Activated CD4-positive, alpha-beta T cell treated with anti-CD3 and anti-CD28 coated beads, Interleukin-2, amount 10 ng/mL, durations not matched to agents 7 days and 5 days (primary cell): ENCODE measurements around the gene DYNLT4. TPM values are rescaled to one million over a fixed set of nuclear protein-coding genes. Genes with fewer than 3 reads are reported as not detected.
"Not testable (repeated sequence)": the region's sequence is repeated elsewhere in the genome, so short reads cannot be mapped to it uniquely, and the experiment has no call there.

Experiments used
- CTCF ChIA-PET: fragments of 350-600 bp; sonication (Branson Sonifier 250); formaldehyde crosslinking; loops from one replicate; lab custom pipeline; 2021; ENCODE audit warnings: antibody characterized with exemption; lab: Charles Lee
- POLR2A ChIA-PET: fragments of 350-600 bp; sonication (Branson Sonifier 250); formaldehyde crosslinking; loops from one replicate; lab custom pipeline; 2021; ENCODE audit warnings: antibody characterized with exemption; lab: Charles Lee
- DNase-seq: peaks from one replicate; pipeline ENCODE4 v3.0.0-alpha.2; 2020
- H3K27ac Mint-ChIP-seq: one replicate; pipeline ENCODE4 v1.8.0; 2021; ENCODE audit warnings: mild to moderate bottlenecking, moderate library complexity, mixed read lengths
- H3K27me3 Mint-ChIP-seq: one replicate; pipeline ENCODE4 v1.8.0; 2021; ENCODE audit warnings: mixed read lengths
- H3K36me3 Mint-ChIP-seq: one replicate; pipeline ENCODE4 v1.8.0; 2021; ENCODE audit warnings: low read depth, mixed read lengths
- H3K4me1 Mint-ChIP-seq: one replicate; pipeline ENCODE4 v1.8.0; 2021; ENCODE audit warnings: mixed read lengths
- H3K4me3 Mint-ChIP-seq: one replicate; pipeline ENCODE4 v1.8.0; 2021; ENCODE audit warnings: mild to moderate bottlenecking, moderate library complexity, mixed read lengths
- H3K9me3 Mint-ChIP-seq: one replicate; pipeline ENCODE4 v1.8.0; 2021; ENCODE audit warnings: mixed read lengths
- total RNA-seq, 2 experiments: library from RNA; stranded (reverse); gene quantifications; one replicate each; pipeline ENCODE4 v1.2.3, GENCODE V29; 2021

DYNLT4 gene
- total RNA-seq, 2 experiments from 2014 or later: 0.47 to 0.83 TPM

DNA sequence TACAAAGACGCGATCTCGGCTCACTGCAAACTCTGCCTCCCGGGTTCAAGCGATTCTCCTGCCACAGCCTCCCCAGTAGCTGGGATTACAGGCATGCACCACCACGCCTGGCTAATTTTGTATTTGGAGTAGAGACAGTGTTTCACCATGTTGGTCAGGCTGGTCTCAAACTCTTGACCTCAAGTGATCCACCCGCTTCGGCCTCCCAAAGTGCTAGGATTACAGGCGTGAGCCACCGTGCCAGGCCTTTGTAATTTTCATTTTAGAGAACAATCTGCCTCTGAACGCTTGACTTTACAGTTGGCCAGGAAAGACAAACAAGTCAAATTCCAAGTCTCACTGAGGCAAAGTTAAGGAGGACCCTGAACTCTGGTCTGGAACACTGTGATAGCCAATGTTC, 31.1 kb upstream of the DYNLT4 start:
- H3K27me3 Mint-ChIP-seq: peaks cover 14% of the 10 kb centered on the region
- H3K4me1 Mint-ChIP-seq: peaks cover 14% of the 10 kb centered on the region
- H3K27ac Mint-ChIP-seq, H3K36me3 Mint-ChIP-seq, POLR2A ChIA-PET, H3K9me3 Mint-ChIP-seq, H3K4me3 Mint-ChIP-seq, DNase-seq: not testable (repeated sequence)
- CTCF ChIA-PET: interaction anchor here (0.6 to 1.5 kb wide), 3 partner anchors 11 to 652 kb away, joined by 3 to 6 read pairs (median 4); partner anchors contain the start of gene TESK2

- peak overlapping the region; percentile 65 for H3K27ac Mint-ChIP-seq
- peaks cover under 1% of the 10 kb centered on the region for H3K27me3 Mint-ChIP-seq
- no peak overlapping the region for H3K4me3 Mint-ChIP-seq
- POLR2A ChIA-PET: no interaction called here
- CTCF ChIA-PET: interaction anchor here (0.9 to 1.0 kb wide), 3 partner anchors 51 to 504 kb away, joined by 3 to 4 read pairs (median 3); partner anchors contain the start of genes MUTYH and TOE1
- DNase-seq: peak; percentile 91
- no peaks in the 10 kb centered on the region for H3K36me3 Mint-ChIP-seq
- no peaks in the 10 kb centered on the region for H3K9me3 Mint-ChIP-seq
- peaks cover 12% of the 10 kb centered on the region for H3K4me1 Mint-ChIP-seq
Measured at GRCh38 chr1:44835738-44836675, 28.9 kb upstream of the DYNLT4 start.

DNA sequence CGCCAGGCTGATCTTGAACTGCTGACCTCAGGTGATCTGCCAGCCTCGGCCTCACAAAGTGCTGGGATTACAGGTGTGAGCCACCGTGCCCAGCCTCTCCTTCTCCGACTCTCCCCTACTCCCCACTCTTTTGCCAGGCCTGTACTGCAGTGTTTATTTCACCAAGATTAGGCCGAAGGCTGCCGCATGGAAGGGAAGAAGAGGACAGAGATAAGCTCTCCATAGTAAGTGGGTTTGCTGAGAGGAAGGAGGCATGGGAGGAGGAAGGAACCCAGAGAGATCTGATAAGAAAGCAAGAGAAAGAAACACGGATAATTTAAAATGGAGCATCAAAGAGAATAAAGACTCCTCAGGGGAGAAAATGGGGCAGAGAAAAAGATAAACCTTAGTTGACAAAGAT, 27.2 kb upstream of the DYNLT4 start:
- DNase-seq: no peak
- no peak overlapping the region for H3K4me3 Mint-ChIP-seq
- H3K27ac Mint-ChIP-seq: no peak overlapping the region
- no peaks in the 10 kb centered on the region for H3K27me3 Mint-ChIP-seq
- H3K36me3 Mint-ChIP-seq: no peaks in the 10 kb centered on the region
- H3K4me1 Mint-ChIP-seq: peaks cover 12% of the 10 kb centered on the region
- ChIA-PET POLR2A (no interaction called here), CTCF (no interaction called here)
- no peaks in the 10 kb centered on the region for H3K9me3 Mint-ChIP-seq

GRCh38 chr1:44832056-44832705, 25.0 kb upstream of the DYNLT4 start:
- Mint-ChIP-seq H3K36me3 (no peaks in the 10 kb centered on the region), H3K27me3 (no peaks in the 10 kb centered on the region), H3K4me1 (peaks cover 12% of the 10 kb centered on the region), H3K27ac (peak overlapping the region; percentile 10), H3K9me3 (no peaks in the 10 kb centered on the region), H3K4me3 (no peak overlapping the region)
- POLR2A ChIA-PET: no interaction called here
- CTCF ChIA-PET: interaction anchor here (0.6 to 1.7 kb wide), 3 partner anchors 9 to 471 kb away, joined by 3 to 6 read pairs (median 3); no protein-coding TSS in a partner anchor
- DNase-seq: no peak

DNA sequence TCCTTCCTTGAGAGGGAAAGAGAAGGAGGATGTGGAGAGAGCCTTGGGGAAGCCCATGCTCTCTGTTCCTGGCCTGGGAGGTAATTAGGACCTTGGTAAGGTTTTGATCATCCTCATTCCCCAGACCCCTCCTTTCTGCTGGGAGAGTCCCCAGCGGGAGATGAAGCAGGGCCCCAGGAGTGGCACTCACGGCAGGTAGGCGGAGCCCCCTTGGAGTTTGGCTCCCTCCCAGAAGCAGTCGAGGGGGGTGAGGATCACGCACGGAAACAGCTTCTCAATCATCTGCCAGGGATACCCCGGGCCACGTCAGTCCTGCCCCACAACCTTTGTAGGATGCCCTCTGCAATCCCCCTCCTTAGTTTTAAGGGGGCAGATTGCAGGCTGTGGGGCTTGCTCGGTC, 24.4 kb upstream of the DYNLT4 start:
- Mint-ChIP-seq H3K4me1 (peaks cover 12% of the 10 kb centered on the region), H3K9me3 (no peaks in the 10 kb centered on the region), H3K27me3 (no peaks in the 10 kb centered on the region), H3K27ac (peak overlapping the region; percentile 33), H3K4me3 (no peak overlapping the region), H3K36me3 (no peaks in the 10 kb centered on the region)
- POLR2A ChIA-PET: no interaction called here
- DNase-seq: no peak
- CTCF ChIA-PET: interaction anchor here (1.3 to 1.7 kb wide), 2 partner anchors 8 to 12 kb away, joined by 3 to 6 read pairs; no protein-coding TSS in a partner anchor

DNA sequence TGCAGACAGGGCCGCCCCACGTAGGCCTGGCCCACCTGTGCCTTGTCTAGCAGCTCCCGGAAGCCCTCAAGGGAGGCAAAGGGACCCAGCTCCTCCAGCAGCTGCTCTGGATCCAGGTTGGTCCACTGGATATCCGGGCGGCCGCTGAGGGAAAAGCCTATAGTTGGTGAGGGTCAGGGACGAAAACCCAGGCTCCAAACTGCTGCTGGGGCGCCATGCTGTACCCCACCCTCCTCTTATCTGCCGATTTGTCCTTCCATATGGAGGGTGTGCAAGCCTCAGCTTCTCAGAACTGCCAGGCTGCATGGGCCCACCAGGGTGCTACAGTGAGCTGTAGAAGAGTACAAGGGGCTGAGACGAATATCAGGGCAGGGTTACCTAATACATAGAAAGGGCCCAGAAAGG, 23.8 kb upstream of the DYNLT4 start:
- Mint-ChIP-seq H3K36me3 (no peaks in the 10 kb centered on the region), H3K27me3 (no peaks in the 10 kb centered on the region), H3K4me1 (peaks cover 13% of the 10 kb centered on the region), H3K9me3 (no peaks in the 10 kb centered on the region), H3K4me3 (no peak overlapping the region), H3K27ac (no peak overlapping the region)
- CTCF ChIA-PET: interaction anchor here (1.0 to 4.2 kb wide), 3 partner anchors 11 to 109 kb away, joined by 3 to 24 read pairs (median 3); no protein-coding TSS in a partner anchor
- no peak for DNase-seq
- POLR2A ChIA-PET: interaction anchor here (0.6 to 1.5 kb wide), 2 partner anchors 12 to 181 kb away, joined by 3 to 8 read pairs; no protein-coding TSS in a partner anchor

- POLR2A ChIA-PET: interaction anchor here (1.5 kb wide), 1 partner anchor 10 kb away, joined by 8 read pairs; no protein-coding TSS in a partner anchor
Measured at GRCh38 chr1:44829506-44830384, 22.6 kb upstream of the DYNLT4 start.

GRCh38 chr1:44828841-44829440, 21.8 kb upstream of the DYNLT4 start:
- POLR2A ChIA-PET: no interaction called here
- Mint-ChIP-seq H3K4me1 (peaks cover 6% of the 10 kb centered on the region), H3K4me3 (no peak overlapping the region), H3K9me3 (no peaks in the 10 kb centered on the region), H3K36me3 (no peaks in the 10 kb centered on the region), H3K27me3 (peaks cover 2% of the 10 kb centered on the region), H3K27ac (no peak overlapping the region)
- no peak for DNase-seq
- CTCF ChIA-PET: interaction anchor here (0.8 to 4.2 kb wide), 6 partner anchors 9 to 470 kb away, joined by 3 to 24 read pairs (median 4); partner anchors contain the start of gene PLK3

More at GRCh38 chr1:44829506-44830384, 22.6 kb upstream of the DYNLT4 start:
- CTCF ChIA-PET: interaction anchor here (0.8 to 4.2 kb wide), 8 partner anchors 10 to 469 kb away, joined by 3 to 24 read pairs (median 4); partner anchors contain the start of gene PLK3
- peaks cover 7% of the 10 kb centered on the region for H3K4me1 Mint-ChIP-seq
- H3K4me3 Mint-ChIP-seq: no peak overlapping the region
- H3K36me3 Mint-ChIP-seq: no peaks in the 10 kb centered on the region
- no peak for DNase-seq
- H3K27ac Mint-ChIP-seq: no peak overlapping the region
- no peaks in the 10 kb centered on the region for H3K9me3 Mint-ChIP-seq
- H3K27me3 Mint-ChIP-seq: no peaks in the 10 kb centered on the region

- Mint-ChIP-seq H3K27me3 (peaks cover 2% of the 10 kb centered on the region), H3K36me3 (no peaks in the 10 kb centered on the region), H3K4me3 (no peak overlapping the region), H3K4me1 (peaks cover 6% of the 10 kb centered on the region), H3K27ac (no peak overlapping the region), H3K9me3 (no peaks in the 10 kb centered on the region)
- no peak for DNase-seq
- ChIA-PET CTCF (interaction anchor here (1.2 to 4.2 kb wide), 3 partner anchors 8 to 40 kb away, joined by 4 to 24 read pairs (median 6); no protein-coding TSS in a partner anchor), POLR2A (no interaction called here)
Measured at GRCh38 chr1:44828003-44828651, 21.0 kb upstream of the DYNLT4 start.

- no peak for DNase-seq
- H3K4me1 Mint-ChIP-seq: peaks cover 8% of the 10 kb centered on the region
- POLR2A ChIA-PET: no interaction called here
- no peak overlapping the region for H3K27ac Mint-ChIP-seq
- CTCF ChIA-PET: interaction anchor here (1.2 to 4.2 kb wide), 3 partner anchors 8 to 40 kb away, joined by 4 to 24 read pairs (median 6); no protein-coding TSS in a partner anchor
- H3K9me3 Mint-ChIP-seq: no peaks in the 10 kb centered on the region
- no peak overlapping the region for H3K4me3 Mint-ChIP-seq
- H3K36me3 Mint-ChIP-seq: no peaks in the 10 kb centered on the region
- H3K27me3 Mint-ChIP-seq: peaks cover 2% of the 10 kb centered on the region
Measured at GRCh38 chr1:44827197-44828002, 20.2 kb upstream of the DYNLT4 start.
